Ramos (cell line): ENCODE data around the gene C1QA.
"Not testable (repeated sequence)": the region's sequence is repeated elsewhere in the genome, so short reads cannot be mapped to it uniquely, and the experiment has no call there.

Source experiments
- in situ Hi-C: fragments of 300-500 bp; cut with MboI; formaldehyde crosslinking; loops from one replicate; pipeline ENCODE4 v1.14.3; 2022; ENCODE audit warnings: low sequenced_read_pairs; ENCODE audit not compliant: unreplicated experiment

Gene C1QA

DNA sequence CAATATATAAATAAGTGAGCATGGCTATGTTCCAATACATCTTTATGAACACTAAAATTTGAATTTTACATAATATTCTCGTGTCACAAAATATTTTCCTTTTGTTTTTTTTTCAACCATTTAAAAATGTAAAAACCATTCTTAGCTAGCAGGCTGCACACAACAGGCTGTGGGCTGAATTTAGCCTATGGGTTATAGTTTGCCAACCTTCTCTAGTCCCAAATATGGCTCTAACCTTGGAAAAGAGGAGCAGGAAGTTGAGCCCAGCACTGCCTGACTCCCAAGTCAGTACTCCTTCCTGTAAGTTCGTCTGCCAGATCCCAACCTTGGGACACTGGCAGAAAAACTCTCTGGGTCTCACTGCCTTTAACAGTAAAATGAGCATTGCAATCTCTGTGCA, 30.0 kb downstream of the C1QA start:
- in situ Hi-C loops: no loop called here

GRCh38 chr1:22668840-22669239, 32.4 kb downstream of the C1QA start:
- in situ Hi-C loops: not testable (repeated sequence)

GRCh38 chr1:22670352-22670975, 34.0 kb downstream of the C1QA start:
- in situ Hi-C loops: no loop called here

GRCh38 chr1:22671999-22672398, 35.6 kb downstream of the C1QA start:
- in situ Hi-C loops: no loop called here

DNA sequence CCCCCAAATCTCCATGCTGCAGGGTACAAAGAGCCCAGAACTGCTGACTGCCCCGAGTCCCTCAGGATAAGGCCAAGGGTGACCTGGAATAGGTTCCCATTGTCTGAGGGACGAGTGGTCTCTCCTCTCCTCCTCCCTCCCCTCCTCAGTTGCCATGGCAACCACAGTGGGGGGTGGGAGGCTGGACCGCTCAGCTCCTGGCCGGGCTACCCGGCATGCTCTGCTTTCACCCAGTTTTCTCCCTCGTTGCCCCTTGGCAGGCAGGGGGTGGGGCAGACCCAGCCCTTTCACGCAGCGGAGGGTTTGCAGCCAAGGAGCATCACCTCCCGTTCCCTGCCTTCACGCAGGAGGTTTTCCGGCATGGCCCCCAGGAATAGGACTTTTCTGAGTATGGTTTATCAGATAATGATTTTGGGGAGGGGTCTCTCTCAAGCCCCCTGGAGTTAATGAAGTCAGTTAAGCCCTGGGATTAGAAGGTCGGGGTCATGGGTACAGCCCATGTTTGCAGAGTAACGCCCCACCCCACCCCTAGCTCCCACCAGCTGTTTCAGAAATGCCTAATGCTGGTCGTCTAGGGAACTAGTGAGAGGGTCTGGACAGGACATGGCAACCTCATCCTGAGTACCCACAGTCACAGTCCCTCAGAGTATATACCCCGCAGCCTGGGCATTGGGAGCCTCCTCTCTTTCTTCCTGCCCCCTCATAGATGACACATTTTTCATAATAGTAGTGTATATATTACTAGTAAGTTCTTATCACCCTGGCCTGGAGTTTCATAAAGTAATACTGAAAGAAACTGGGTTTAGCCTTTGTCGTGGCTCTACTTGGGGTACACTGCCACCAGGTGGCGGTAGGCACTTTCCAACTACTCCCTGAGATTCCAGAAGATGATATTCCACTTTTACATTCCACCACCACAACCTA, 37.3 kb downstream of the C1QA start:
- in situ Hi-C loops: no loop called here

DNA sequence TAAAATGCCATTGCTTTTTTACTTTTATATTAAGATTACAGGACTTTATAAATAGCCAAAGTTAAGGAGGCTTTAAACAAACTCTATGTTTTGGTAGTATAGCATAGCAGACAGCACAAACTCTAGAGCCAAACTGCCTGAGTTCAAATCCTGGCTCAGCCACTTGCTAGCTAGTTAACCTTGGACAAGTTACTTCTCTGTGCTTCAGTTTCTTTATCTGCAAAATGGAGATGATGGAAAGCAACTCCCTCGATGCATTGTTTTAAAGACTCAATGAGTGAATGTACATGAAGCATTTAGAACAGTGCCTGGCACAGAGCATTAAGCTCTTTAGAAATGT, 38.0 kb downstream of the C1QA start:
- in situ Hi-C loops: no loop called here

DNA sequence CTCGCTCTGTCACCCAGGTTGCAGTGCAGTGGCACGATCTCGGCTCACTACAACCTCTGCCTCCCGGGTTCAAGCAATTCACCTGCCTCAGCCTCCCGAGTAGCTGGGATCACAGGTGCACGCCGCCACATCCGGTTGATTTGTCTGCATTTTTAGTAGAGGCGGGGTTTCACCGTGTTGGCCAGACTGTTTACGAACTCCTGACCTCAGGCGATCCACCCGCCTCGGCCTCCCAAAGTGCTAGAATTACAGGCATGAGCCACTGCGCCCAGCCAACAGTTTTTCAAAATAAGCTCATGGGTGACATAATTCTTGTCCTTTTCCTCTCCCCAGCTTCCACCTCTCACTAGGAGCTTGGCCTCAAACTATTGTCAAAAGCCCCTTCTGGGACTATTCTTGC, 39.7 kb downstream of the C1QA start:
- in situ Hi-C loops: not testable (repeated sequence)

DNA sequence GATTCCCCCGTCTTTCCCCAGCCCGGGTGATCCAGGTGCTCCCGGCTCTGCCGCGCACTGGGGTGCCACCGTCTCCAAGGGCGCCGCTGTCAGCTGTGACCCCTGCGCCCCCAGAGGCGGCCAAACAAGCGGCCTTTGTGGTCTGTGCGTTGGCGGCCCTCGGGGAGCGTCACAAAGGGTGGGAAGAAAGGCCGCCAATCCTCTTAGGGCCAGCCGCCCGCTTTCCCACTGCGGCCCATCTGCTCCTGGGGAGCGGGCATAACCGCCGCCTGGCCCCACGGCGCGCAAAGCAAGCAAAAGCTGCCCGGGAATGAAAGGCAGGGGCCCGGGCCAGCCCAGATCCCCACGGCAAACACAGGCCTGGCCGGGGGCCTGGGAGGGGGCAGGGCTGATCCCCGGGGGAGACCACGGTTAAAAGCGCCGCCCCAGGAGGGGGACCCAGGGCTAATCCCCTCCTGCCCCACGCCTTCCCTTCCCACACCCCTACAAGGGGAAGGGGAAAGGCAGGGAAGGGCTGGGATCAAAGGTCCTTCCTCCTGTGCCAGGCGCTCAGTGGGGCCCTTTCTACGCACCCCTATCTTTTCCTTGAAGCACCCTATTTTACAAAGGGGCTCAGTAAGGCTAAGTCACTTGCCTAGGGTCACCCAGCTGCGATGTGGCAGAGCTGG, 40.6 kb downstream of the C1QA start:
- in situ Hi-C loops: no loop called here

GRCh38 chr1:22677931-22678896, 41.8 kb downstream of the C1QA start:
- in situ Hi-C loops: no loop called here

GRCh38 chr1:22680726-22681125, 44.3 kb downstream of the C1QA start:
- in situ Hi-C loops: no loop called here

DNA sequence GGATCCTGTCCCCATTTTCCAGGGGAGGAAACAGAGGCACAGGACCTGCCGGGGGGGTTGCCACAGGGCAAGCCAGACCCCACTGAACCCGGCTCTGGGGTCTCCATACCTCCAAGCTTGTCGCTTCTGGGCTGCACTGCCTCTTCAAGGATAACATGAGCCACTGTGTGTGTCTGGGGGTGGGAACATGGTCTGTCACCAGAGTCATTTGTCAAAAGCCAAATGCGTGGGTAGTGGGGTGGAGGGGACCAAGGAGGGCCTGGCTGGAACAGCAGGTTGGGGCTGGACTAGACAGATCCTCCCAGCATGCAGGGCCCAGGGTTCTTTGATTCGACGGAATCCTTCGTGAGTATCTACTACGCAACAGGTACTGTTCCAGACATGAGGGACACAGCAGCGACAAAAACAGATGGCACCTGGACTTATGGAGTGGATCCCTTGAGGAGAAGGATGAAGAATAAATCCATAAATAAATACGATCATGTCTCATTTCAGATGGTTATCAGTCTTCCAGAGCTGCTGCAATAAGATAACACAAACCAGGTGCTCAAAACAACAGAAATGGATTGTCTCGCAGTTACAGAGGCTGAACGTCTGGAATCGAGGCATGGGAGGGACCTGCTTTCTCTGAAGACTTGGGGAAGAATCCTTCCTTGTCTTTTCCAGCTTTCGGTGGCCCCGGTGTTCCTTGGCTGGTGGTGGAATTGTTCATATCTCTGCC, 45.3 kb downstream of the C1QA start:
- in situ Hi-C loops: no loop called here

- in situ Hi-C loops: no loop called here
Observed at GRCh38 chr1:22683547-22683946, 47.1 kb downstream of the C1QA start.

DNA sequence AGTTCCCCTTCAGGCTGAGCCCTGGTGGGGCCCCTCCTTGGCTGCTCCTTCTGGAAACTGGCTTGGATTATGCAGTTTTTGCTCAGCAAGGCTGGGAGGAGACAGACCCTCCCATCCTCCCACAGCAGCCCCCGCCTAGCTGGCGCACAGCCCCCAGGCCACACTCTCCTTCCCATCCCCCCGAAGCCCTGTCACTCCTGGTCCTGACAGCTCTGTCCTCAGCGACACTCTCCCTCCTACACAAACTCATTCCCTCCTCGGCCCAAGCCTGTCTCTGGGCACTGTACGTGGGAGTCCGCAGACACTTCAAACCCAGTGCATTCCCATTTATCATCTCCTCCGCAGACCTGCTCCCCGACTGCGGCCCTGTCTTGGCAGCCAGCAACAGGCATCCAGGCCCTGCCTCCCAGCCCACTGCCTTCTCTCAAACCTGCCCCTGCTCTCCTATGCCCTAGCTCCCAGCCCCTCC, 49.2 kb downstream of the C1QA start:
- in situ Hi-C loops: no loop called here

DNA sequence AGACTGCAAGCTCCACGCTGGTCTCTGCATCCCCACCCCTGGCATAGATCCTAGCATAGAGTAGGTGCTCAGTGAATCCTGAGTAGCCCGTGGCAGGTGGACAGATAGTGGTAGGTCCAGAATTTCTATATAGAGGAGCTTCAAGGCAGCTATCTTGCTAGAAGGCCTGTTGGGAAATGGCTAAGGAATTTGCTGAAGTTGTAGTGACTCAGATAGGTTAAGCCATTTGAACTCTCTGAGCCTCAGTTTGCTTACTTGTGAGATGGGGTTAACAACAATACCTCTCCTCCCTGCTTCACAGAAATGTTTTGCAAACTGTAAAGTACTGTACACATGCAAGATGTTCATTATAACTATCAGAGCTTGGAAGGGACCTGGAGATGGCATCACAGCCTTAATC, 50.8 kb downstream of the C1QA start:
- in situ Hi-C loops: no loop called here

GRCh38 chr1:22688466-22688865, 52.0 kb downstream of the C1QA start:
- in situ Hi-C loops: no loop called here
